Measurements from ENCODE around the gene ABCA1.

Gene ABCA1

GRCh38 chr9:104882566-104882965 lies 45.4 kb downstream of the ABCA1 start:
- no peaks in the 10 kb centered on the region for H3K4me1 ChIP-seq (ENCODE audit: low read length)
- H3K79me2 ChIP-seq (ENCODE audit: low read length) = no peaks in the 10 kb centered on the region
- no peak overlapping the region for H3K27ac ChIP-seq (ENCODE audit: low read length)
- no peaks in the 10 kb centered on the region for H4K20me1 ChIP-seq (ENCODE audit: insufficient read depth, low read length)
- H3K27me3 ChIP-seq (ENCODE audit: low read depth, low read length) = no peaks in the 10 kb centered on the region
- H3K9me3 ChIP-seq (ENCODE audit: insufficient read depth, low read length) = no peaks in the 10 kb centered on the region
- H2AFZ ChIP-seq (ENCODE audit: low read depth, low read length) = no peak overlapping the region
- H3K9ac ChIP-seq (ENCODE audit: low read length) = no peak overlapping the region
- H3K4me3 ChIP-seq (ENCODE audit: low read length) = no peak overlapping the region
- no peak overlapping the region for H3K4me2 ChIP-seq (ENCODE audit: low read length)
- no peaks in the 10 kb centered on the region for H3K36me3 ChIP-seq (replicated peaks; ENCODE audit: low read depth, low read length)
- TF ChIP-seq, protein P1, sequence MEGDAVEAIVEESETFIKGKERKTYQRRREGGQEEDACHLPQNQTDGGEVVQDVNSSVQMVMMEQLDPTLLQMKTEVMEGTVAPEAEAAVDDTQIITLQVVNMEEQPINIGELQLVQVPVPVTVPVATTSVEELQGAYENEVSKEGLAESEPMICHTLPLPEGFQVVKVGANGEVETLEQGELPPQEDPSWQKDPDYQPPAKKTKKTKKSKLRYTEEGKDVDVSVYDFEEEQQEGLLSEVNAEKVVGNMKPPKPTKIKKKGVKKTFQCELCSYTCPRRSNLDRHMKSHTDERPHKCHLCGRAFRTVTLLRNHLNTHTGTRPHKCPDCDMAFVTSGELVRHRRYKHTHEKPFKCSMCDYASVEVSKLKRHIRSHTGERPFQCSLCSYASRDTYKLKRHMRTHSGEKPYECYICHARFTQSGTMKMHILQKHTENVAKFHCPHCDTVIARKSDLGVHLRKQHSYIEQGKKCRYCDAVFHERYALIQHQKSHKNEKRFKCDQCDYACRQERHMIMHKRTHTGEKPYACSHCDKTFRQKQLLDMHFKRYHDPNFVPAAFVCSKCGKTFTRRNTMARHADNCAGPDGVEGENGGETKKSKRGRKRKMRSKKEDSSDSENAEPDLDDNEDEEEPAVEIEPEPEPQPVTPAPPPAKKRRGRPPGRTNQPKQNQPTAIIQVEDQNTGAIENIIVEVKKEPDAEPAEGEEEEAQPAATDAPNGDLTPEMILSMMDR (IDR thresholded peaks at IDR 0.05; ENCODE audit: low read depth, low read length) = no peak
- TF ChIP-seq EZH2phosphoT487 (IDR thresholded peaks at IDR 0.05; ENCODE audit: low read depth) = no peak

- TF ChIP-seq EZH2phosphoT487 (IDR thresholded peaks at IDR 0.05; ENCODE audit: low read depth) = no peak
- TF ChIP-seq, protein P1 (IDR thresholded peaks at IDR 0.05; ENCODE audit: low read depth, low read length) = no peak
- Histone ChIP-seq H3K36me3 (replicated peaks; ENCODE audit: low read depth, low read length) (no peaks in the 10 kb centered on the region), H3K9ac (ENCODE audit: low read length) (no peak overlapping the region)
These were observed 45.9 kb downstream of the ABCA1 start for GRCh38 chr9:104882086-104882485.

GRCh38 chr9:104879555-104880309 lies 48.2 kb downstream of the ABCA1 start:
- no peaks in the 10 kb centered on the region for H3K27me3 ChIP-seq (ENCODE audit: low read depth, low read length)
- no peaks in the 10 kb centered on the region for H3K9me3 ChIP-seq (ENCODE audit: insufficient read depth, low read length)
- H3K27ac ChIP-seq (ENCODE audit: low read length) = no peak overlapping the region
- H3K9ac ChIP-seq (ENCODE audit: low read length) = no peak overlapping the region
- no peaks in the 10 kb centered on the region for H4K20me1 ChIP-seq (ENCODE audit: insufficient read depth, low read length)
- no peaks in the 10 kb centered on the region for H3K79me2 ChIP-seq (ENCODE audit: low read length)
- no peaks in the 10 kb centered on the region for H3K4me1 ChIP-seq (ENCODE audit: low read length)
- H3K4me3 ChIP-seq (ENCODE audit: low read length) = no peak overlapping the region
- TF ChIP-seq EZH2phosphoT487 (IDR thresholded peaks at IDR 0.05; ENCODE audit: low read depth) = no peak
- TF ChIP-seq, protein P1 (IDR thresholded peaks at IDR 0.05; ENCODE audit: low read depth, low read length) = no peak
- no peak overlapping the region for H2AFZ ChIP-seq (ENCODE audit: low read depth, low read length)
- no peaks in the 10 kb centered on the region for H3K36me3 ChIP-seq (replicated peaks; ENCODE audit: low read depth, low read length)
- H3K4me2 ChIP-seq (ENCODE audit: low read length) = no peak overlapping the region

More at GRCh38 chr9:104882086-104882485, 45.9 kb downstream of the ABCA1 start:
- no peaks in the 10 kb centered on the region for H4K20me1 ChIP-seq (ENCODE audit: insufficient read depth, low read length)
- H3K4me2 ChIP-seq (ENCODE audit: low read length) = no peak overlapping the region
- H2AFZ ChIP-seq (ENCODE audit: low read depth, low read length) = no peak overlapping the region
- no peak overlapping the region for H3K27ac ChIP-seq (ENCODE audit: low read length)
- no peaks in the 10 kb centered on the region for H3K4me1 ChIP-seq (ENCODE audit: low read length)
- no peak overlapping the region for H3K4me3 ChIP-seq (ENCODE audit: low read length)
- no peaks in the 10 kb centered on the region for H3K79me2 ChIP-seq (ENCODE audit: low read length)
- no peaks in the 10 kb centered on the region for H3K27me3 ChIP-seq (ENCODE audit: low read depth, low read length)
- no peaks in the 10 kb centered on the region for H3K9me3 ChIP-seq (ENCODE audit: insufficient read depth, low read length)

GRCh38 chr9:104876587-104876986 lies 51.4 kb downstream of the ABCA1 start:
- Histone ChIP-seq H3K4me1 (ENCODE audit: low read length) (no peaks in the 10 kb centered on the region), H4K20me1 (ENCODE audit: insufficient read depth, low read length) (no peaks in the 10 kb centered on the region), H3K27ac (ENCODE audit: low read length) (no peak overlapping the region), H3K9me3 (ENCODE audit: insufficient read depth, low read length) (no peaks in the 10 kb centered on the region), H3K36me3 (replicated peaks; ENCODE audit: low read depth, low read length) (no peaks in the 10 kb centered on the region), H3K4me2 (ENCODE audit: low read length) (no peak overlapping the region), H3K27me3 (ENCODE audit: low read depth, low read length) (no peaks in the 10 kb centered on the region), H3K9ac (ENCODE audit: low read length) (no peak overlapping the region), H3K4me3 (ENCODE audit: low read length) (no peak overlapping the region), H3K79me2 (ENCODE audit: low read length) (no peaks in the 10 kb centered on the region), H2AFZ (ENCODE audit: low read depth, low read length) (no peak overlapping the region)
- TF ChIP-seq EZH2phosphoT487 (IDR thresholded peaks at IDR 0.05; ENCODE audit: low read depth) = no peak
- TF ChIP-seq, protein P1 (IDR thresholded peaks at IDR 0.05; ENCODE audit: low read depth, low read length) = no peak

All from OCI-LY3 (cell line).